GM21360 (cell line): ENCODE results near the gene MYO9B.

ENCODE experiments used
- ATAC-seq: cut with Tn5 transposase; IDR thresholded peaks from one replicate; pipeline ENCODE4 v1.9.1; 2021; ENCODE audit warnings: mild to moderate bottlenecking, moderate library complexity; ENCODE audit not compliant: unreplicated experiment

MYO9B gene

DNA sequence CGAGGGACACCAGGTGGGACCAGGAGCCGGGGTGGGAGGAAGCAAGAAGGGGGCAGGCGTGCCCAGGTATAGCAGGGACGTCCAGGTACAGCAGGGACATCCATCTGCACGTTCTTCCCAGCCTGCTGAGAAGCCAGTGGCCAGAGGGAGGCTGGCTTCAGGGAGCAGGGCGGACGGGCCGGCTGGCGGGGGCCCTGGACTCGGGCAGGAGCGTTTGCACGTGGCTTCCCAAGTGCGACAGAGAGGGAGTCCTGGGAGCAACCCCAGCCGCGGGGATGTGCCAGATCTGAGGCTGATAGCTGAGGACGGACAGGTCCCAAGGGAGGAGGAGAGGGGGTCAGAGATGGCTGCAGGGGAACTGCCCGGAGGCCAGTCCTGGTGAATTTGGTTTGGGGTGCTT lies 36.7 kb downstream of the MYO9B start:
- no peak for ATAC-seq

DNA sequence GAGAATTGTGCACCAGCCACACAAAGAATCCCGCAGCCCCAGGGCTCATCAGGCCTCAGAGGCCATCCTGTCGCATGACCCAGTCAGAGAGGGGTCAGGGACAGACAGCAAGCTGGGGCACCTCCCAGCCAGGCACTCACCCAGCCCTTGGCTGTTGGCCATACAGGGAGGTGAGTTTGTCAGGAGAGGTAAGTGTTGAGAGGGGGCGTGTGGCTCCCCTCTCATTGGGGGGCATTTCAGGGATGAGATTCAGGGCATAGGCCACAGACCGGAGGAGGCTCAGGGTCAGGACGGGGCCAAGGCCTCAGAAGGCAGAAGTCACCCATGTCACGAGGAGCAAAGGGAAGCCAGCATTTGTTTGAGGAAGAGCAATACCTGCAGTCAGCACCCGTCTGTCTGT lies 37.1 kb downstream of the MYO9B start:
- no peak for ATAC-seq

DNA sequence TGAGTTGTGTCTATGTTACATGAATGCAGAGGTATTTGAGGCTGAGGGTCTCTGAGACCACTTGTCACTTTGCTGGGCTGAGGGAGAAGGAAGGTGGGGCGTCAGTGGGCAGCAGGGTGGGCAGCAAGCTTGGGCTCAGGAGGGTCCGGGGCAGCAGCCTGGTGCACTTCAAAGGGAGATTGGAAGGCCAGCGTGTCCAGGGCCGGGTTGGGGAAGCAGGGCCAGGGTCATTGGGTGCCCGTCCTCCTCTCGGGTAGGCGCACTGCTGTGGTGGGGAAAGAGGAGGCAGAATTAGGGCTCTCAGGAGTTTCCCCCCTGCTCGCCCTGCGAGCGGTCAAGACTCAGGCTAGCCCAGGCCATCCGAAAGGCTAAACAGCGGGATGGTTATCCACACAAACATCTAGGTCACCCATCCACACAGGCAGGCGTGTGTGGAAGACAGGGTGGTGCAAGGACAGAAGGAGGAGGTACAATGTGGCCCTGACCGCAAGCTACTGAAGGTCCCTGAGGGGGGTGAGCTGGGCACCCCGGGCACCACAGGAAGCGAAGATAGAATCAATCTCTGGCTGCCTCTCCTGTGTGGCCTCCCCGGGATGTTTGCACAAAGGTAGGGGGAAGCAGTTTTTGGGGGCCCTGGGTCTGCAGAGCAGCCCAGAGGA lies 37.7 kb downstream of the MYO9B start:
- no peak for ATAC-seq

DNA sequence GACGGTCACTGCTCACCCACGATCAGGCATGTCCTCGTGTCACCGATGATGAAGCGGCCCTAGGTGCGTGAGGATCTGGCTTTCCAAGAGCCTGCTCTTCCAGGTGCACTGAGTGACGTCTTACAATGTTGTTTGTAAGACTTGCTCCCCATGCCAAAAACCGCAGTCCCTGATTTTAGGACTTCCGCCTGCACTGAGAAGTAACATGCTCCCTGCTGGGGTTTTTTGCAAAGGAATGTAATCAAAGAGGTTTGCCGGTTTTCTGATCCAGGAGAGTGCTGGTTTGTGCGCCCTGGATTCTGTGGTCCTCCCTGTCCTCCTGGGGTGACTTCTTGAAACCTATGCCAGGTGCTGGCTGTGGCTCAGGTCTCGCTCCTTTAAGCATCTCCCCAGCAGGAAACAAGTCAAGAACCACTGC lies 38.8 kb downstream of the MYO9B start:
- no peak for ATAC-seq

DNA sequence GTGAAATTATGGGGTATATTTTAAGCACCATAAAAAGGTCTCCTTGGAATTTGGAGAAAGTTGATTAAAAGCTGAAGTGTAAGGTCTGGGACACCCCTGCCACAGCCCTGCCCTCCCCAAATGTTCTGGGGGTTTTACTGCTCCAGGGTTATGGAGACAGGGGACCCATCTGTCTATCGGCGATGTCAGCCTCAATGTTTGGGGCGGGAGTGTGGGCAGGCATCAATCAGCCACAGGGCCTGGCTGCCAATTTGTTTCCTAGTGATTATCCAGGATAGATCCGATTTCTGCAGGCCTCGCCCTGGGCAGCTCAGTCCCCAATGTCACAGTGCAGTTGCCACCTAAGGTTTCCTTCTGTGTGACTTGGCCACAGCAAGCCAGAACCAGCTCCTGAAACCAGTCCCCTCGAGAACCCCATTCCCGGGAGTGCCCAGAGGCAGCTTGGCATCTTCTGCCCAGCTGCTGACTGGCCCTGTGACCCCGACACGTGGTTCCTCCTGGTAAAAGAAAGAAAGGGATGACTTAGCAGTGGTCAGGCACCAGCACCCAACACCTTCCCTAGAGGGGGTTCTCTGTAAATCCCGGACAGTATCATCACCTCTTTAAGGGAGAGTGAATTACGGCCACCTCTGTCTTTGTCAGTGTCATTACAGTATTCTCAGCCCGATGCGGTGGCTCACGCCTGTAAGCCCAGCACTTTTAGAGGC lies 41.6 kb downstream of the MYO9B start:
- no peak for ATAC-seq

DNA sequence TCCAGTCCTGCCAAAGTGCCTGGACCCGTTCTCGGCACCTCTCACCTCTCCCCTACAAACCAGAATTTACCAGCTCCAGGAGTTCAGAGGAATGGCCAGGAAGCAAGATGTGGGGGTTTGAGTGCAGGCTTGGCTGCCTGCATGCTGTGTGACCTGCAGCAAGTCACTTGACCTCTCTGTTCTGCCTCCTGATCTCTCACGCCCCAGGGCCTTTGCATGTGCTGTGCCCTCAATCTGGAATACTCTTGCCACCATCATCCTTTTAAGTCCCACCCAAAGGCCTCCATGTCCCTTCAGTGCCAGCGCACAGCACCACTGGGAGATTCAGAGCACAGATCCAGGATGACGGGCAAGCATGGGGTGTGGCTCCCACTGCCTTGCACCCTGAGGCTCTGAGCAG lies 43.4 kb downstream of the MYO9B start:
- ATAC-seq = no peak

DNA sequence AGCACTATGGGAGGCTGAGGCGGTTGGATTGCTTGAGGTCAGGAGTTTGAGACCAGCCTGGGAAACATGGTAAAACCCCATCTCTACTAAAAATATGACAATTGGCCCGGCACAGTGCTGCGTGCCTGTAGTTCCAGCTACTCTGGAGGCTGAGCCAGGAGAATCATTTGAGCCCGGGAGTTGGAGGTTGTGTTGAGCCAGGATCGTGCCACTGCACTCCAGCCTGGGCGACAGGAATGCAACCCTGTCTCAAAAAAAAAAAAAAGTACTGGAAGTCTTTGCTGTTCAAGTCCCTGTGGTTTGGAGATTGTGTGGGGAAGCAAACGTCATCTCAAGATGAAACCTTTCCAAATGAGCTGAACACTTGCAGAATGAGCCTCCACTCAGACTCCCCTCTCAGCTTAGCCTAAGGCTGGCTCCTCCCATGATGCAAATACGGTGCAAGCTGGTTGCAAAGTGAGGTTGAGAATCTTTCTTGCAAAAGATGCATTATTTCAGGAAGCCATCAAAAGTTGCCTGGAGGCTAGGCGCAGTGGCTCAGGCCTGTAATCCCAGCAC lies 46.2 kb downstream of the MYO9B start:
- ATAC-seq = no peak

DNA sequence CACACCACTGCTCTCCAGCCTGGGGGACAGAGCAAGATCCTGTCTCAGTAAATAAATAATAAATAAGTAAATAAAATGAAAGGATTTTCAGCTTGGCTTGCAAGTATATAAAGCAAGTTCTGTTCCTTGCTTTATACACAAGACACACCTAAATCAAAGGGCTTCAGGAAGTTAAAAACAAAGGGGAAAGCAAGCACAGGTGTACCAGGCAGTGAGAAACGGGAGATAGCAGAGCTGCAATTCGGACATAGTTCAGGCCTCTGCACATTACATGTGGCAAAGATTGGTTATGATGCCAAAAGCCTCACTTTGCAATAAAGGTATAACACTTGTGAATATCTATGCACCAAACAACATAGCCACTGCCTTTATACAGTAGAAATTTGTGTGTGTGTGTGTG lies 47.5 kb downstream of the MYO9B start:
- no peak for ATAC-seq

DNA sequence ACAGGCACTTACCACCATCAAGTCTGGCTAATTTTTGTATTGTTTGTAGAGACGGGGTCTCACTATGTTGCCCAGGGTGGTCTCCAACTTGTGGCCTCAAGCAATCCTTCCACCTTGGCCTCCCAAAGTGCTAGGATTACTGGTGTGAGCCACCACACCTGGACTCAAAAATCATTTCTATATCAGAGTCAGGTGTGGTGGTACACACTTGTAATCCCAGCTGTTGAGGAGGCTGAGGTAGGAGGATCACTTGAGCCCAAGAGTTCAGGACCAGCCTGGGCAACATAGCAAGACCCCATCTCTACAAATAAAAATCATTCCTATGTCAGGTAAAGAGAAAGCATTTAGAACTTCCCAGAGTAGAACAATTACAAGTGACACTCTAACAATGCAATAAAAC lies 48.4 kb downstream of the MYO9B start:
- ATAC-seq = no peak

DNA sequence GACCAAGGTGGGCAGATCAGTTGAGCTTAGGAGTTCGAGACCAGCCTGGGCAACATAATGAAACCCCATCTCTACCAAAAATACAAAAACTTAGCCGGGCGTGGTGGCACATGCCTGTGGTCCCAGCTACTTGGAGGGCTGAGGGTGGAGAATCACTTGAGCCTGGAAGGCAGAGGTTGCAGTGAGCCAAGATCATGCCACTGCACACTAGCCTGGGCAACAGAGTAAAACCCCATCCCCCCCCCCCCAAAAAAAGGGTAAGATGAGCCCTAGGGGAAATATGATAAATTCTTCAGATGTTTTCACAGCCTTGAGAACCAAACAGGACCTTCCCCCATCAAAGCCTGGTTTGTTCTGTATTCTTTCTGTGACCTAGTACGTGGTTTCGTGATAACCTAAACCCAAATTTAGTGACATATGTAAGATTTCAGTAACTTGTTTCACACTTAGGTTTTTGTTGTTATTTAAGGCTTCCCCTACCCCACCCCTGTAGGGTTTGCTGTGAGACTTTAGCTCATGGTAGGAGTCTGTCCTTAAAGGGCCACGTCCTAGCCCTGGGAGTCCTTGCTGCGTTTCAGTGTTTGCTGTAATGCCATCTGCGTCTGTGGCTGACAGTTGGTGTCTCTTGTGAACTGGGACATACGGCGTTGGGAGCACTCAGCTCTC lies 49.6 kb downstream of the MYO9B start:
- ATAC-seq = peak; percentile 53

DNA sequence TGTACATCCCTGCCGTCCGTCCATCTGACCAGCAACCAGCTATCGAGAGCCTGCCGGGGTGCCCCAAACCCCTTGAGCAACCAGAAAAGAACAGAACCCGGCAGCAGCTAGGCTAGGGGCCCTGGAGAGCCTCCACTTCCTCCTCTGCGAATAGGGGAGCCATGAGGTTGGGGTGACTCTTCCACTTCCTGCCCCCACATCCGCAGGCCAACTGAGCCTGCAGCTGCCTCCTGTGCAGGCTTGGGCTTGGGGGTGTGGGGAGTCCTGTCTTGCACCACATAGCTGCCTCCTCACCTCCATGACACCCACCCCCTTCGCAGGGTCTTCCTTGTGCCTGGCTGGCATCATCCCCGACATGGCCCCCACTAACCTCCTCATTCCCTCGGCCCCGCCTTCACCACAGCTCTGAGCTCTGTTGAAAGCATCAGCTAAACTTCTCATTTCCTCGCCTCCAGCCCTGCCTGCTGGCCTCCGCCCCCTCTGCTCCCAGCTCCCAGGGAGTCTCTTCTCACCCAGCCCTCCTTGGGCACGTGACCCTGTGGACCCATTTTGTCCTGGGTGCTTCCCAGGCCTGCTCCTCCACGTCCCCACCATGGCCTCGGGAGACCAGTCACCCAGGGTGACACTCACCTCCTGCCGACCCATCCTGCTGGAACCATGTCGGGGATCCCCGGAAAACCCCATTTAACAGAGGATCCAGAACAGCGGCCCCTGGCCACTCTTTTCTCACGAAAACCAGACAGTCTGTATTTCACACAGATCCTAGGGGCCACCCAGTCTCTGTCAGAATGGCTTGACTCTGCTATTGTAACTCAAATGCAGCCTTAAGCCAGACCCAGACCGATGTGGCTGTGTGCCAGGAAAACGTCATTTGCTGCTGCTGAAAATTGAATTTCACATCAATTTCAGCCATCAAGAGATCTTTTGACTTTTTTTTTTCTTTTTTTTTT lies 50.4 kb downstream of the MYO9B start:
- peak; percentile 61 for ATAC-seq

DNA sequence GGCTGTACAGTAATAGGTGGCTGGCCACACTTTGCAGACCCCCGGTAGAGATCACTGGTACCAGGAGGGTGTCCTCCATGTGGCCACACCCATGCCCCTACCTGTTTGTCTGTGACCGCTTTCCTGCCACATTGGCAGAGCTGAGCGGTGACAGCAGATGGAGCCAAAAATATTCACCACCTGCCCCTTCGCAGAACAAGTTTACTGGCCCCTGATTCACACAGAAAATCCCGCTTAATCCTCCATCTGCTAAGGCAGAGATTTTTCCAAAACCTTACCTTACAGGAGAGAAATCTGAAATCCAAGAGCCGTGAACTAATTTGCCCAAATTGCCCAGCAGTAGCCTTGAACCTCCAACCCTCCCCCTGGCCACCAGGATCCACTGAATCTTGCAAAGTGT lies 52.1 kb downstream of the MYO9B start:
- ATAC-seq = no peak

DNA sequence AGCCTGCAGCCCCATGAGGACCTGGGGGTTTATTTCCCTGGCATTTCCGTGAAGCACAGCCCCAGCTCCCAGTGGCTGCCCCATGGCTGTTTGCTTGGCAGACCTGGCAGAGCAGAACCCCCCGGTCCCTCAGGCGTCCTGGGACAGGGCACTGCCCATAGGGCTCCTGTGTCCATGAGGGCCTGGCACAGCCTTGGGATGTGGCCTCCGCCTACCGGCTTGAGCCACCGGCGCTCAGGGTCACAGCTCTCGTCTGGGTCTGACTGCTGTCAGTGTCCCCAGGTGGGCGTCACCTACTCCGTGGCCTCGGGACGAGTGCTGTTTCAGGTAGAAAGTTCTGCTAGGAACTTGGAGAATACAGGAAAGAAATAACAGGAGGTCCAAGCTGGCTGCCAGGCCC lies 52.8 kb downstream of the MYO9B start:
- ATAC-seq = no peak

DNA sequence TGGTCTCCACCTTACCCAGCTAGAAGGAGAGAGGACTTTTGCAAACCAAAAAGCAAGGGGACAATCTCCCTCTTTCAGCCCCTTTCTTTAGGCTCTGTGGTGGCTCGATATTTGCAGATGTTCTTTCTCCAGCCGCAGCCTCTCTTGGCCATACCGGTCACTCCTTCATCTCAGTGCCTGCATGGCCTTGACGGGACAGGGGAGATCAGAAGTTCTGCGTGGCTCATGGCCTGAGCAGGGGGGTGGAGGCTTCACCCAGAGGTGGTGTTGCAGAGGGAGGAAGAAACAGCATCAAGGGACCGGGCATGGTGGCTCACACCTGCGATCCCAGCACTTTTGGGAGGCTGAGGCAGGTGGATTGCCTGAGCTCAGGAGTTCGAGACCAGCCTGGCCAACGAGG lies 53.2 kb downstream of the MYO9B start:
- no peak for ATAC-seq

DNA sequence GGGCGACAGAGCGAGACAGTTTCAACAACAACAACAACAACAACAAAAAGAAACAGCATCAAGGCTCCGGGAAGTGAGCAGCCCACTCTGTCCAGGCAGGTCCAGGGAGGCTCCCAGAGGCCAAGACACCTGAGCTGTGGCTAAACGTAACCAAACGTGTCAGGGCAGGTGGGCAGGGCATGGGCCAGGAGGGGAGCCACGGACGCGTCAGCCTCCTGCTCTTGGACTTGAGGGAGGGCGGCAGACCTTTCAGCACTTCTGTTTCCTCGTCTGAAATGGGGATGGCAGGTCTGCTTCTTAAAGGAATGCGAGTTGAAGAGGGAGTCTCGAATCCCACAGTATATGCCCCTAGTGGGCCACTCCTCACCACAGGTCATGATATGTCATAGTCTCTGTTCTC lies 53.8 kb downstream of the MYO9B start:
- no peak for ATAC-seq

DNA sequence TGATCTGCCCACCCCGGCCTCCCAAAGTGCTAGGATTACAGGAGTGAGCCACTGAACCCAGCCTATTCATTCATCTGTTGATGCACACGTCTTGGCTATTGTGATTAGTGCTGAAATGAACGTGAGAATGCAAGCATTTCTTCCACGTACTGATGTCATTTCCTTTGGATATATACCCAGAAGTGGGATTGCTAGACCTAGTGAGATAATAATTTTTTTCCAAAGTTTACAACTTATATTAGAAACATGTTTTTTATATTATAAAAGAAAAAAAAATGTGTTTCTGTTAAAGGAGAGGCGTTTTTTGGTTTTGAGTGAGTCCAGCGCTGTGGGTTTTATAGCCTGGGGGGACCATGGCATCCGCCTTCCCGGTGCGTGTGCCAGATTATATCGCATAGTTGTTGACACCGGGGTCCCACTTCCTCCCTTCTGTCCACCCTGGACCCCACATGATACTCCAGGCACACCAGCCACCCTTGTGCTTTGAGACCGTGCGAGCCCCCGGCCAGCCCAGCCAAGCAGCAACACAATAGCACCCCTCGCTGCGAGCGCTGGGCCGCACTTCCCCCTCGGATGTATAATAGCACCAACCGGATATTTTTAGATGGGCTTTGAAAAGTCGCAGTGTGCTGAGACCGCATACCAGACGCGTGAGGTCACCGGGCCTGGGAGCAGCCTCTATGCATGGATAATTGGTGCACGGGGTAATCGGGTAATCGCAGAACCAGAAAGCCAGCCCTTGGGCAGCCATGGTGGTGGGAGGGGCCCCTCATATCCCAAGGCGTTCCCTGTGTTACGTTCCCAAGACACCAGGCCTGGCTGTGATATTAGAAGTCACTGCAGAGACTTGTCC lies 59.6 kb downstream of the MYO9B start:
- peak; percentile 58 for ATAC-seq

DNA sequence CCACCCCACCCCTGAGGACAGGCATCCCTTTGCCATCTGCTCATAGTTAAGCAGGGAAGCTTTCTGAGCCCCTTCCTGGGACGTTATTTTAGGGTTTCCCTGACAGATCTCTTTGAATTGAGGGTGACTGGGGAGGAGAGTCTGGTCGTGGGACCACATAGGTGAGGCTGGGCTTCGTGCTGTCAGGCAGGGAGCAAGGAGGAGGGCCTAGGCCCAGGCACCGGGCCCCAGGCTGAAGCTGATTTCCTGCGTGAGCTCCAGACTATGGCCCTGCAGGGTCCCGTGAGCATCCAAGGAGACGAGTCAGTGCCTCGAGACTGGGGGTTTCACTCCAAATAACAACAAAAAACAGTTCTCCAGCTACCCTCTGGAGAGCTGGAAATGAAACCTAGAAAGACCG lies 60.4 kb downstream of the MYO9B start:
- no peak for ATAC-seq

DNA sequence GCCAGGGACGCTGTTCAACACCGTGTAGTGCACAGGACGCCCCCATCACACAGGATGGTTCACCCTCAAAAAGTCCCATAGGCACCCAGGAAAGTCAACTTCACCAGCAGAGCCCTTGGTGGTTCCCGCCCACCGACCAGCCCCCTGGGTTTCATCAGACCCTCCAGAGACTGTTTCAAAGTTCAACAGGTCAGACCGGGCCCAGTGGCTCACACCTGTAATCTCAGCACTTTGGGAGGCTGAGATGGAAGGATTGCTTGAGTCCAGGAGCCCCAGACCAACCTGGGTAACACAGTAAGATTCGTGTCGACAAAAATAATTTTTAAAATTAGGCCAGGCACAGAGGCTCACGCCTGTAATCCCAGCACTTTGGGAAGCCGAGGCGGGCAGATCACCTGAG lies 61.0 kb downstream of the MYO9B start:
- ATAC-seq = no peak

DNA sequence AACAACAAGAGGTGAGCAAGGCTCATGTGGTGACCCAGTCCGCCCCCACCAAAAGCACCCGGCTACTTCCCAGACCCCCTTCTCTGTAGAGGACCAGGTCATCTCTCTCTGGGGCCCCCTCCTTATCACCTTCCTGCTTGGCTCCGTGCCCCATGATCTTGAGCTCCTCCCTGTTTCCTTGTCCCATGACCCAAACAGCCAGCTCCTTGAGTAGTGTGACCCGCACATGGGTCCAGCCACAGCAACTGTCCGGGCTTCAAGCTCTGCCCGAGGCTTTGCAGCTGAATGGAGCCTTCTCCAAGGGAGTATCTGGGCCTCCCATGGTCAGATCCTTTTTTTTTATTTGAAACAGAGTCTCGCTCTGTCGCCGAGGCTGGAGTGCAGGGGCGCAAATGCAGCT lies 61.8 kb downstream of the MYO9B start:
- ATAC-seq = no peak
